Measurements from ENCODE around the gene NDRG2. TPM values are rescaled to one million over a fixed set of nuclear protein-coding genes. Genes with fewer than 3 reads are reported as not detected.

Gene NDRG2
- total RNA-seq, 1 experiment from 2014 or later = 18.9 TPM

DNA sequence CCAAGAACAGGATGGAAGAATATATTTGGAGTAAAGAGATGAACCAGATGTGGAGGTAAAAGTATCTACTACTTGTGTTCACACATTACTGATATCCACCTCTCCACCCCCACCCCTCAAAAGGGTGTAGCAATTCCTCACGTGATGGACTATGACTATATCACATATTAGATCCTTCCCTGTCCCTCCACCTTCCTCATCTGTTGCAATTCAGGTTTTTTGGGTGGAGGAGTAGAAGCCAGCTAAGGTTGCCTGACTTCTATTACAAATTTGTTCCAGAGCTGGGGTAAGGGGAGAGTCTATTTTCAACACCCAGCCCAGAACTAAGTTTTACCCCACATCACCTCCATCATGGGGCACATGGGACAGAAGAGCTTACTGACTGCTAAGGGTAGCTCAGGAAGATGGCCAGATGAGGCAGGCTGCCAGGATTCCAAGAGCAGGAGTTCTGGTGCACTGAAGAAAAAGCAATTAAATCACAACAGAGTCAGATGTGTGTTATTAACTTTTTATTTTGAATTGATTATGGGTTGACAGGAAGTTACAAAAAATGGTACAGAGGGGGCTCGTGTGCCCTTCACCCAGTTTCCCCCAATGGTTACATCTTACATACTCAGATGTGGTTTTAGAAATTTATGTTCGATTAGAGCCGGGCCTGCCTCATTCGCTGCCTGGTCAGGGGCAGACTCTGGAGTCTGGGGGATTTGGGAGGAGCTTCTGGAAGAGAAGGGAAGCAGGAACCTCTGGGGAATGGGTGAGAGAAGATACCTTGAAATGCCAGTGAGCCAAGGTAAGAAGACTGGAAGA, 7.7 kb upstream of the NDRG2 start:
- H3K4me1 ChIP-seq (ENCODE audit: control insufficient read depth in 1 of 2, insufficient read depth in 2 of 2, low read length in 2 of 2) = peaks cover 0 to 7% of the 10 kb centered on the region in 2 experiments; a peak in 1 of 4 replicates
- no peak overlapping the region for H2AFZ ChIP-seq (ENCODE audit: low read depth, low read length, poor library complexity, severe bottlenecking)
- no peaks in the 10 kb centered on the region for H3K36me3 ChIP-seq (ENCODE audit: control insufficient read depth in 1 of 2, insufficient read depth in 2 of 2, low read length in 2 of 2)
- H4K20me1 ChIP-seq (ENCODE audit: insufficient read depth) = no peaks in the 10 kb centered on the region
- no peaks in the 10 kb centered on the region for H3K9me3 ChIP-seq (ENCODE audit: control insufficient read depth in 1 of 2, insufficient read depth in 1 of 2, low read depth in 1 of 2, low read length in 2 of 2)
- ATAC-seq (no peak), DNase-seq (ENCODE audit: low read depth, low spot score) (no peak)
- intact Hi-C loops (cut with micrococcal nuclease) = no loop called here
- ChIA-PET POLR2A (no interaction called here), CTCF (interaction anchor here (1.0 to 5.2 kb wide), 3 partner anchors 18 to 61 kb away, joined by 3 to 25 read pairs (median 9); no protein-coding TSS in a partner anchor), RAD21 (ENCODE audit: low non-redundant PET in 1 of 2, low total read pairs in 2 of 2, uncharacterized antibody in 2 of 2, unreplicated experiment in 2 of 2) (no interaction called here)
- no TSS peak for BruUV-seq (replicated peaks)
- no peaks in the 10 kb centered on the region; the same call in 1 of the 2 replicates for H3K27me3 ChIP-seq (ENCODE audit: insufficient read depth, low read length)
- no peak overlapping the region for H3K4me2 ChIP-seq (ENCODE audit: low read length)
- H3K4me3 ChIP-seq (replicated peaks in 1 of 2; ENCODE audit: low read depth in 1 of 2, low read length in 2 of 2) = no peak overlapping the region
- H3K79me2 ChIP-seq (ENCODE audit: insufficient read depth, low read length) = no peaks in the 10 kb centered on the region
- H3K27ac ChIP-seq (ENCODE audit: low read depth, low read length) = no peak overlapping the region
- no peaks in the 10 kb centered on the region for H3K9me2 ChIP-seq (ENCODE audit: insufficient read depth)
- H3K9ac ChIP-seq (ENCODE audit: low read length) = no peak overlapping the region
- TF ChIP-seq CBX3 (IDR thresholded peaks at IDR 0.05; ENCODE audit: low read depth) = no peak
- no peak for TF ChIP-seq TCF7L2 (IDR thresholded peaks at IDR 0.05; ENCODE audit: borderline replicate concordance, extremely low read depth, insufficient read depth, insufficient read length)
- TF ChIP-seq EGR1 (IDR thresholded peaks at IDR 0.05; ENCODE audit: low read depth) = no peak
- TF ChIP-seq, protein P1, sequence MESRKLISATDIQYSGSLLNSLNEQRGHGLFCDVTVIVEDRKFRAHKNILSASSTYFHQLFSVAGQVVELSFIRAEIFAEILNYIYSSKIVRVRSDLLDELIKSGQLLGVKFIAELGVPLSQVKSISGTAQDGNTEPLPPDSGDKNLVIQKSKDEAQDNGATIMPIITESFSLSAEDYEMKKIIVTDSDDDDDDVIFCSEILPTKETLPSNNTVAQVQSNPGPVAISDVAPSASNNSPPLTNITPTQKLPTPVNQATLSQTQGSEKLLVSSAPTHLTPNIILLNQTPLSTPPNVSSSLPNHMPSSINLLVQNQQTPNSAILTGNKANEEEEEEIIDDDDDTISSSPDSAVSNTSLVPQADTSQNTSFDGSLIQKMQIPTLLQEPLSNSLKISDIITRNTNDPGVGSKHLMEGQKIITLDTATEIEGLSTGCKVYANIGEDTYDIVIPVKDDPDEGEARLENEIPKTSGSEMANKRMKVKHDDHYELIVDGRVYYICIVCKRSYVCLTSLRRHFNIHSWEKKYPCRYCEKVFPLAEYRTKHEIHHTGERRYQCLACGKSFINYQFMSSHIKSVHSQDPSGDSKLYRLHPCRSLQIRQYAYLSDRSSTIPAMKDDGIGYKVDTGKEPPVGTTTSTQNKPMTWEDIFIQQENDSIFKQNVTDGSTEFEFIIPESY (IDR thresholded peaks at IDR 0.05; ENCODE audit: extremely low read depth, insufficient replicate concordance, low read length) = no peak
- TF ChIP-seq POLR2A (IDR thresholded peaks at IDR 0.05; ENCODE audit: borderline replicate concordance, extremely low read depth, insufficient read depth, insufficient read length) = no peak
- TF ChIP-seq, protein P2, sequence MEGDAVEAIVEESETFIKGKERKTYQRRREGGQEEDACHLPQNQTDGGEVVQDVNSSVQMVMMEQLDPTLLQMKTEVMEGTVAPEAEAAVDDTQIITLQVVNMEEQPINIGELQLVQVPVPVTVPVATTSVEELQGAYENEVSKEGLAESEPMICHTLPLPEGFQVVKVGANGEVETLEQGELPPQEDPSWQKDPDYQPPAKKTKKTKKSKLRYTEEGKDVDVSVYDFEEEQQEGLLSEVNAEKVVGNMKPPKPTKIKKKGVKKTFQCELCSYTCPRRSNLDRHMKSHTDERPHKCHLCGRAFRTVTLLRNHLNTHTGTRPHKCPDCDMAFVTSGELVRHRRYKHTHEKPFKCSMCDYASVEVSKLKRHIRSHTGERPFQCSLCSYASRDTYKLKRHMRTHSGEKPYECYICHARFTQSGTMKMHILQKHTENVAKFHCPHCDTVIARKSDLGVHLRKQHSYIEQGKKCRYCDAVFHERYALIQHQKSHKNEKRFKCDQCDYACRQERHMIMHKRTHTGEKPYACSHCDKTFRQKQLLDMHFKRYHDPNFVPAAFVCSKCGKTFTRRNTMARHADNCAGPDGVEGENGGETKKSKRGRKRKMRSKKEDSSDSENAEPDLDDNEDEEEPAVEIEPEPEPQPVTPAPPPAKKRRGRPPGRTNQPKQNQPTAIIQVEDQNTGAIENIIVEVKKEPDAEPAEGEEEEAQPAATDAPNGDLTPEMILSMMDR (IDR thresholded peaks at IDR 0.05 in 2 of 3, conservative IDR thresholded peaks at IDR 0.05 in 1 of 3; ENCODE audit: borderline replicate concordance in 1 of 3, insufficient read depth in 1 of 3, low read depth in 2 of 3, low read length in 2 of 3) = no peak
- TF ChIP-seq, protein P3, sequence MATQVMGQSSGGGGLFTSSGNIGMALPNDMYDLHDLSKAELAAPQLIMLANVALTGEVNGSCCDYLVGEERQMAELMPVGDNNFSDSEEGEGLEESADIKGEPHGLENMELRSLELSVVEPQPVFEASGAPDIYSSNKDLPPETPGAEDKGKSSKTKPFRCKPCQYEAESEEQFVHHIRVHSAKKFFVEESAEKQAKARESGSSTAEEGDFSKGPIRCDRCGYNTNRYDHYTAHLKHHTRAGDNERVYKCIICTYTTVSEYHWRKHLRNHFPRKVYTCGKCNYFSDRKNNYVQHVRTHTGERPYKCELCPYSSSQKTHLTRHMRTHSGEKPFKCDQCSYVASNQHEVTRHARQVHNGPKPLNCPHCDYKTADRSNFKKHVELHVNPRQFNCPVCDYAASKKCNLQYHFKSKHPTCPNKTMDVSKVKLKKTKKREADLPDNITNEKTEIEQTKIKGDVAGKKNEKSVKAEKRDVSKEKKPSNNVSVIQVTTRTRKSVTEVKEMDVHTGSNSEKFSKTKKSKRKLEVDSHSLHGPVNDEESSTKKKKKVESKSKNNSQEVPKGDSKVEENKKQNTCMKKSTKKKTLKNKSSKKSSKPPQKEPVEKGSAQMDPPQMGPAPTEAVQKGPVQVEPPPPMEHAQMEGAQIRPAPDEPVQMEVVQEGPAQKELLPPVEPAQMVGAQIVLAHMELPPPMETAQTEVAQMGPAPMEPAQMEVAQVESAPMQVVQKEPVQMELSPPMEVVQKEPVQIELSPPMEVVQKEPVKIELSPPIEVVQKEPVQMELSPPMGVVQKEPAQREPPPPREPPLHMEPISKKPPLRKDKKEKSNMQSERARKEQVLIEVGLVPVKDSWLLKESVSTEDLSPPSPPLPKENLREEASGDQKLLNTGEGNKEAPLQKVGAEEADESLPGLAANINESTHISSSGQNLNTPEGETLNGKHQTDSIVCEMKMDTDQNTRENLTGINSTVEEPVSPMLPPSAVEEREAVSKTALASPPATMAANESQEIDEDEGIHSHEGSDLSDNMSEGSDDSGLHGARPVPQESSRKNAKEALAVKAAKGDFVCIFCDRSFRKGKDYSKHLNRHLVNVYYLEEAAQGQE (IDR thresholded peaks at IDR 0.05; ENCODE audit: low read depth) = no peak
- no peak for TF ChIP-seq YY1 (IDR thresholded peaks at IDR 0.05; ENCODE audit: extremely low read depth, insufficient replicate concordance, low read depth, low read length)
- TF ChIP-seq SRF (IDR thresholded peaks at IDR 0.05; ENCODE audit: low read depth) = no peak
- TF ChIP-seq ZFX (IDR thresholded peaks at IDR 0.05) = no peak
- TF ChIP-seq EZH2 (IDR thresholded peaks at IDR 0.05) = no peak
- no peak for TF ChIP-seq JUND (IDR thresholded peaks at IDR 0.05)
- TF ChIP-seq RAD21 (IDR thresholded peaks at IDR 0.05; ENCODE audit: low read depth) = no peak
- TF ChIP-seq EZH2phosphoT487 (IDR thresholded peaks at IDR 0.05; ENCODE audit: borderline replicate concordance) = no peak
- TF ChIP-seq POLR2AphosphoS5 (IDR thresholded peaks at IDR 0.05; ENCODE audit: low read depth, low read length) = no peak
- TF ChIP-seq SIN3A (IDR thresholded peaks at IDR 0.05; ENCODE audit: low read depth) = no peak
- TF ChIP-seq, protein P4, sequence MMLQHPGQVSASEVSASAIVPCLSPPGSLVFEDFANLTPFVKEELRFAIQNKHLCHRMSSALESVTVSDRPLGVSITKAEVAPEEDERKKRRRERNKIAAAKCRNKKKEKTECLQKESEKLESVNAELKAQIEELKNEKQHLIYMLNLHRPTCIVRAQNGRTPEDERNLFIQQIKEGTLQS (IDR thresholded peaks at IDR 0.05) = no peak
- no peak for TF ChIP-seq ZNF274 (IDR thresholded peaks at IDR 0.05; ENCODE audit: low read depth, low read length)
- TF ChIP-seq, protein P5, sequence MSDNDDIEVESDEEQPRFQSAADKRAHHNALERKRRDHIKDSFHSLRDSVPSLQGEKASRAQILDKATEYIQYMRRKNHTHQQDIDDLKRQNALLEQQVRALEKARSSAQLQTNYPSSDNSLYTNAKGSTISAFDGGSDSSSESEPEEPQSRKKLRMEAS (IDR thresholded peaks at IDR 0.05) = no peak

Measured in HCT116 (cell line).